Thyroid gland (tissue), 4 donors: ENCODE results near the gene CHAD.

Experiments
- CTCF ChIP-seq, 6 experiments: fragments of 200-600 bp in 3 of 6; fragments of 450-650 bp in 3 of 6; sonication (generic) in 3 of 6; IDR thresholded peaks; one replicate each; pipeline ENCODE4 v1.5.1; 2016 to 2019; ENCODE audit warnings: antibody characterized with exemption in 6 of 6, mild to moderate bottlenecking in 2 of 6, inconsistent platforms in 1 of 6, moderate library complexity in 1 of 6
- POLR2A ChIP-seq, 2 donors: fragments of 450-650 bp; IDR thresholded peaks; one replicate each; pipeline ENCODE4 v1.6.1; 2017; ENCODE audit warnings: antibody characterized with exemption in 2 of 2, mild to moderate bottlenecking in 2 of 2, moderate library complexity in 1 of 2

GRCh38 chr17:50459756-50460155, 8.9 kb downstream of the CHAD start:
- TF ChIP-seq CTCF (IDR thresholded peaks at IDR 0.05) (no peak), POLR2A (IDR thresholded peaks at IDR 0.05) (no peak)
